ENCODE results near the gene BBS1. TPM values are rescaled to one million over a fixed set of nuclear protein-coding genes. Genes with fewer than 3 reads are reported as not detected.
A peak's percentile ranks its signal among the peaks of the same experiment; 100 is the strongest.
"Not testable (repeated sequence)": the region's sequence is repeated elsewhere in the genome, so short reads cannot be mapped to it uniquely, and the experiment has no call there.

Gene BBS1
- total RNA-seq, 2 donors from 2014 or later = 90.3 to 114 TPM

GRCh38 chr11:66579017-66579606, 68.7 kb downstream of the BBS1 start:
- DNase-seq (ENCODE audit: low spot score) = peak; percentile 46

GRCh38 chr11:66580803-66581202, 70.4 kb downstream of the BBS1 start:
- no peak for DNase-seq (ENCODE audit: low spot score)
- no peak for ATAC-seq (ENCODE audit: insufficient number of reproducible peaks, low FRiP score, low read depth)
- no peak overlapping the region for H3K4me3 ChIP-seq
- H3K4me1 ChIP-seq (ENCODE audit: control insufficient read depth in 1 of 2, low read depth in 2 of 2) = no peaks in the 10 kb centered on the region
- no peak overlapping the region for H3K27ac ChIP-seq
- TF ChIP-seq CTCF (IDR thresholded peaks at IDR 0.05) = no peak
- H3K36me3 ChIP-seq = no peaks in the 10 kb centered on the region
- peaks cover 6% of the 10 kb centered on the region for H3K9me3 ChIP-seq
- no peaks in the 10 kb centered on the region for H3K27me3 ChIP-seq (replicated peaks; ENCODE audit: insufficient read depth)

More at GRCh38 chr11:66579017-66579606, 68.7 kb downstream of the BBS1 start:
- peak; percentile 86 for TF ChIP-seq CTCF (IDR thresholded peaks at IDR 0.05)
- Histone ChIP-seq H3K4me3 (no peak overlapping the region), H3K27me3 (replicated peaks; ENCODE audit: insufficient read depth) (no peaks in the 10 kb centered on the region), H3K9me3 (peaks cover 6% of the 10 kb centered on the region), H3K4me1 (ENCODE audit: control insufficient read depth in 1 of 2, low read depth in 2 of 2) (no peaks in the 10 kb centered on the region), H3K27ac (no peak overlapping the region), H3K36me3 (no peaks in the 10 kb centered on the region)
- ATAC-seq (ENCODE audit: insufficient number of reproducible peaks, low FRiP score, low read depth) = peak; percentile 36

GRCh38 chr11:66581261-66581660, 70.8 kb downstream of the BBS1 start:
- Histone ChIP-seq H3K36me3 (no peaks in the 10 kb centered on the region), H3K27me3 (replicated peaks; ENCODE audit: insufficient read depth) (no peaks in the 10 kb centered on the region), H3K4me3 (no peak overlapping the region), H3K9me3 (peaks cover 6% of the 10 kb centered on the region), H3K4me1 (ENCODE audit: control insufficient read depth in 1 of 2, low read depth in 2 of 2) (no peaks in the 10 kb centered on the region), H3K27ac (no peak overlapping the region)
- DNase-seq (ENCODE audit: low spot score) = no peak
- TF ChIP-seq CTCF (IDR thresholded peaks at IDR 0.05) = no peak
- no peak for ATAC-seq (ENCODE audit: insufficient number of reproducible peaks, low FRiP score, low read depth)

- H3K4me3 ChIP-seq; H3K36me3 ChIP-seq; H3K9me3 ChIP-seq; H3K4me1 ChIP-seq (ENCODE audit: control insufficient read depth in 1 of 2, low read depth in 2 of 2); H3K27me3 ChIP-seq (replicated peaks; ENCODE audit: insufficient read depth); H3K27ac ChIP-seq; DNase-seq (ENCODE audit: low spot score); ATAC-seq (ENCODE audit: insufficient number of reproducible peaks, low FRiP score, low read depth): not testable (repeated sequence)
Measured at GRCh38 chr11:66582565-66583147, 72.2 kb downstream of the BBS1 start.

Other genes with a start within 250 kb of the BBS1 start
- gene RAB1B, start 242.0 kb upstream of the BBS1 start, total RNA-seq = 10 to 100 TPM; 57.2 to 96.0 TPM
- gene CNIH2, start 232.5 kb upstream of the BBS1 start, total RNA-seq = not detected
- gene YIF1A, start 221.5 kb upstream of the BBS1 start, total RNA-seq = 100 to 1,000 TPM in 1 of 2 donors, 10 to 100 TPM in 1; 65.4 to 155 TPM
- under 1 TPM in 1 of 2 donors, not detected in 1; 0.27 TPM for gene TMEM151A, start 218.7 kb upstream of the BBS1 start, total RNA-seq
- 10 to 100 TPM; 22.9 to 32.4 TPM for gene CD248, start 193.6 kb upstream of the BBS1 start, total RNA-seq
- gene RIN1, start 174.2 kb upstream of the BBS1 start, total RNA-seq = 1 to 10 TPM; 7.7 to 7.8 TPM
- 10 to 100 TPM; 35.0 to 48.1 TPM for gene BRMS1, start 165.5 kb upstream of the BBS1 start, total RNA-seq
- gene B4GAT1, start 163.0 kb upstream of the BBS1 start, total RNA-seq = 10 to 100 TPM; 15.7 to 34.1 TPM
- gene SLC29A2, start 138.9 kb upstream of the BBS1 start, total RNA-seq = 1 to 10 TPM; 2.5 to 3.0 TPM
- gene NPAS4, start 89.6 kb upstream of the BBS1 start, total RNA-seq = 1 to 10 TPM; 4.2 to 6.6 TPM
- gene MRPL11, start 71.8 kb upstream of the BBS1 start, total RNA-seq = 10 to 100 TPM; 16.7 to 28.0 TPM
- 10 to 100 TPM; 29.1 to 47.1 TPM for gene PELI3, start 43.7 kb upstream of the BBS1 start, total RNA-seq
- gene DPP3, start 30.2 kb upstream of the BBS1 start, total RNA-seq = 10 to 100 TPM; 20.2 to 22.2 TPM
- 10 to 100 TPM; 10.2 to 15.7 TPM for gene ZDHHC24, start 35.4 kb downstream of the BBS1 start, total RNA-seq
- gene ACTN3, start 36.3 kb downstream of the BBS1 start, total RNA-seq = not detected
- 100 to 1,000 TPM; 122 to 195 TPM for gene CTSF, start 58.0 kb downstream of the BBS1 start, total RNA-seq
- under 1 TPM in 1 of 2 donors, not detected in 1; 0.68 TPM for gene CCDC87, start 82.4 kb downstream of the BBS1 start, total RNA-seq
- gene CCS, start 82.5 kb downstream of the BBS1 start, total RNA-seq = 10 to 100 TPM; 19.9 to 20.8 TPM
- gene RBM14, start 106.0 kb downstream of the BBS1 start, total RNA-seq = 10 to 100 TPM; 72.7 to 99.8 TPM
- 10 to 100 TPM; 61.2 to 84.0 TPM for gene RBM4, start 128.1 kb downstream of the BBS1 start, total RNA-seq
- gene RBM4B, start 167.3 kb downstream of the BBS1 start, total RNA-seq = 1 to 10 TPM; 8.9 to 9.2 TPM
- gene SPTBN2, start 218.6 kb downstream of the BBS1 start, total RNA-seq = 1 to 10 TPM; 1.2 to 5.6 TPM

Measured in thoracic aorta (tissue), 2 donors.